HepG2 (cell line): ENCODE results near the gene CES3. TPM values are rescaled to one million over a fixed set of nuclear protein-coding genes. Genes with fewer than 3 reads are reported as not detected.
A peak's percentile ranks its signal among the peaks of the same experiment; 100 is the strongest.

ENCODE experiments used
- ATAC-seq: fragments of 200-7000 bp; cut with Tn5 transposase; 3 replicates; pipeline ENCODE4 v1.9.1; 2020; ENCODE audit warnings: mild to moderate bottlenecking, moderate library complexity
- BruUV-seq: library from RNA; stranded (reverse); fragments of 400-500 nt; replicated peaks from 2 replicates; lab custom pipeline; 2021; lab: Mats Ljungman, UMichigan
- CTCF ChIA-PET: fragments of 300-600 bp; formaldehyde crosslinking; extraction: SDS; loops from one replicate; lab custom pipeline; 2021; ENCODE audit warnings: low total read pairs, inconsistent platforms, low intra/inter-chr PET ratio; lab: Yijun Ruan, JAX
- POLR2A ChIA-PET: fragments of 350-600 bp; sonication (Branson Sonifier 250); formaldehyde crosslinking; loops from one replicate; lab custom pipeline; 2020; ENCODE audit warnings: antibody characterized with exemption, inconsistent platforms; lab: Yijun Ruan, JAX
- DNase-seq: peaks from one replicate; pipeline ENCODE4 v3.0.0-alpha.2; 2015; ENCODE audit warnings: low spot score
- FAIRE-seq: peaks from 3 replicates; lab custom pipeline; 2011; peaks lifted over from hg19 to GRCh38; lab: Jason Lieb, UNC
- H2AFZ ChIP-seq: one replicate; pipeline ENCODE4 v1.6.1; 2011; ENCODE audit warnings: low read length, inconsistent platforms
- H3K27ac ChIP-seq: fragments of 300-600 bp; 3 replicates; pipeline ENCODE4 v1.8.0; 2011; ENCODE audit warnings: mixed run types, mild to moderate bottlenecking, mixed read lengths, low read length, inconsistent platforms; ENCODE audit not compliant: insufficient read depth; ENCODE audit errors: extremely low read length
- H3K27me3 ChIP-seq, 2 experiments: fragments of 200-600 bp in 1 of 2; 2 replicates in 1 of 2; 3 replicates in 1 of 2; pipeline versions ENCODE4 v1.6.0 to v1.8.0; 2011; ENCODE audit warnings: low read length in 2 of 2, mild to moderate bottlenecking in 2 of 2, moderate library complexity in 2 of 2, inconsistent platforms in 1 of 2; ENCODE audit not compliant: insufficient read depth in 2 of 2, control insufficient read depth in 1 of 2
- H3K36me3 ChIP-seq, 2 experiments: fragments of 200-600 bp in 1 of 2; replicated peaks in 1 of 2; 2 replicates in 1 of 2; 3 replicates in 1 of 2; pipeline versions ENCODE4 v1.5.1 to v1.8.0; 2011; ENCODE audit warnings: low read length in 2 of 2, inconsistent platforms in 1 of 2; ENCODE audit not compliant: insufficient read depth in 2 of 2, control insufficient read depth in 1 of 2
- H3K4me1 ChIP-seq: 2 replicates; pipeline ENCODE4 v1.5.1; 2012; ENCODE audit warnings: low read length, inconsistent platforms; ENCODE audit not compliant: insufficient read depth
- H3K4me2 ChIP-seq: 2 replicates; pipeline ENCODE4 v1.6.0; 2011; ENCODE audit warnings: low read depth, low read length, inconsistent platforms
- H3K4me3 ChIP-seq, 3 experiments: fragments of 200-600 bp in 1 of 3; sonication (generic), shearing (Covaris generic) in 1 of 3; replicated peaks in 1 of 3; 2 replicates each; pipeline ENCODE4 v1.5.1; 2011 to 2016; ENCODE audit warnings: low read length in 3 of 3, inconsistent platforms in 2 of 3, low read depth in 2 of 3, mild to moderate bottlenecking in 2 of 3, control low read depth in 1 of 3, mixed read lengths in 1 of 3; ENCODE audit not compliant: insufficient read depth in 1 of 3
- H3K79me2 ChIP-seq: one replicate; pipeline ENCODE4 v1.6.1; 2011; ENCODE audit warnings: low read length, inconsistent platforms; ENCODE audit not compliant: insufficient read depth
- H3K9ac ChIP-seq: 2 replicates; pipeline ENCODE4 v1.6.0; 2011; ENCODE audit warnings: mild to moderate bottlenecking, low read depth, low read length, inconsistent platforms; ENCODE audit not compliant: insufficient read depth
- H3K9me3 ChIP-seq: 2 replicates; pipeline ENCODE4 v1.5.1; 2012; ENCODE audit warnings: mild to moderate bottlenecking, low read length
- H4K20me1 ChIP-seq: 2 replicates; pipeline ENCODE4 v1.6.0; 2011; ENCODE audit warnings: inconsistent platforms, mild to moderate bottlenecking, low read length, moderate library complexity; ENCODE audit not compliant: insufficient read depth
- AGO1 ChIP-seq: fragments of 200-400 bp; formaldehyde crosslinking; IDR thresholded peaks from 2 replicates; pipeline ENCODE4 v1.6.1; 2017; ENCODE audit warnings: mild to moderate bottlenecking, low read depth, low read length, moderate library complexity; ENCODE audit not compliant: poor library complexity, severe bottlenecking
- BRCA1 ChIP-seq: sonication (generic); formaldehyde crosslinking; IDR thresholded peaks from 2 replicates; pipeline ENCODE4 v1.4.0; 2020; ENCODE audit warnings: missing genetic modification reagents
- SOX5 ChIP-seq: IDR thresholded peaks from 2 replicates; pipeline ENCODE4 v1.6.1; 2016; ENCODE audit warnings: borderline replicate concordance
- STAG1 ChIP-seq: sonication (generic); formaldehyde crosslinking; IDR thresholded peaks from 2 replicates; pipeline ENCODE4 v1.4.0; 2020; ENCODE audit warnings: missing genetic modification reagents
- STAT6 ChIP-seq: sonication (generic); formaldehyde crosslinking; IDR thresholded peaks from 2 replicates; pipeline ENCODE4 v1.4.0; 2020; ENCODE audit warnings: missing genetic modification reagents, mild to moderate bottlenecking, borderline replicate concordance
- TGIF2 ChIP-seq: IDR thresholded peaks from 2 replicates; pipeline ENCODE4 v1.6.1; 2016; ENCODE audit warnings: control low read depth, missing compliant biosample characterization
- ZBTB26 ChIP-seq: IDR thresholded peaks from 2 replicates; pipeline ENCODE4 v1.6.1; 2016; ENCODE audit warnings: missing compliant biosample characterization, missing genetic modification reagents, borderline replicate concordance
- ZBTB34 ChIP-seq: sonication (generic); formaldehyde crosslinking; IDR thresholded peaks from 2 replicates; pipeline ENCODE4 v1.8.0; 2022; ENCODE audit warnings: mild to moderate bottlenecking, missing genetic modification reagents
- ZNF274 ChIP-seq: sonication (generic); formaldehyde crosslinking; IDR thresholded peaks from 2 replicates; pipeline ENCODE4 v1.5.1; 2020; ENCODE audit warnings: mild to moderate bottlenecking, missing genetic modification reagents
- ZNF317 ChIP-seq: sonication (generic); formaldehyde crosslinking; IDR thresholded peaks from 2 replicates; pipeline ENCODE4 v1.5.0; 2020; ENCODE audit warnings: mild to moderate bottlenecking, missing genetic modification reagents
- ZNF367 ChIP-seq: sonication (generic); formaldehyde crosslinking; IDR thresholded peaks from 2 replicates; pipeline ENCODE4 v1.4.0; 2020; ENCODE audit warnings: missing genetic modification reagents, borderline replicate concordance
- ZNF749 ChIP-seq: sonication (generic); formaldehyde crosslinking; IDR thresholded peaks from 2 replicates; pipeline ENCODE4 v1.8.0; 2022; ENCODE audit warnings: mild to moderate bottlenecking, missing genetic modification reagents, moderate library complexity, borderline replicate concordance
- ZSCAN21 ChIP-seq: sonication (generic); formaldehyde crosslinking; IDR thresholded peaks from 2 replicates; pipeline ENCODE4 v1.8.0; 2022; ENCODE audit warnings: mild to moderate bottlenecking, missing genetic modification reagents, moderate library complexity, borderline replicate concordance
- WGBS: methylation state at CpG from one replicate; pipeline ENCODE4 v1.1.6; 2017; ENCODE audit warnings: low lambda C conversion rate; 5-methylcytosine and 5-hydroxymethylcytosine counted together
- in situ Hi-C: cut with HindIII; loops from 2 replicates; pipeline ENCODE4 v1.10.0; 2017; ENCODE audit warnings: low pct_unique_long_range_greater_than_20kb; ENCODE audit not compliant: extremely low pct_ligation_motif_present
- intact Hi-C: fragments of 100-400 bp; cut with micrococcal nuclease; formaldehyde crosslinking; loops from one replicate; pipeline ENCODE4 v1.10.0; 2022; ENCODE audit not compliant: unreplicated experiment
- polyA plus RNA-seq, 8 experiments: library from polyadenylated mRNA; depleted of rRNA in 3 of 8; stranded (reverse) in 7 of 8; unstranded in 1 of 8; fragments of >200 nt; fragmentation: Illumina TruSeq in 4 of 8; extraction: Trizol in 4 of 8; gene quantifications; 2 replicates each; pipeline versions ENCODE4 v1.2.1 to v1.2.3, GENCODE V29; 2011 to 2016; ENCODE audit warnings: low read depth in 4 of 8, missing spikeins in 1 of 8, mixed read lengths in 1 of 8; ENCODE audit not compliant: insufficient read depth in 1 of 8
- total RNA-seq, 5 experiments: library from RNA; depleted of rRNA; stranded (reverse); fragments of >200 nt; fragmentation: Illumina TruSeq; extraction: Trizol; gene quantifications; 2 replicates each; pipeline ENCODE4 v1.2.3, GENCODE V29; 2016; ENCODE audit warnings: low read depth in 1 of 5
- TF ChIP-seq, protein P1 (sequence below): sonication (generic); formaldehyde crosslinking; IDR thresholded peaks from 2 replicates; pipeline ENCODE4 v1.8.1; 2023; ENCODE audit warnings: mild to moderate bottlenecking, inconsistent platforms, moderate library complexity, missing genetic modification reagents, borderline replicate concordance
- TF ChIP-seq, protein P2 (sequence below): sonication (generic); formaldehyde crosslinking; IDR thresholded peaks from 2 replicates; pipeline ENCODE4 v1.4.0; 2020; ENCODE audit warnings: mild to moderate bottlenecking, missing genetic modification reagents

CES3 gene
- total and polyA plus RNA-seq, 2 of the 13 experiments (the other 11 are each of a cell fraction or from before 2014, with no cell fraction given), result 6.6 to 17.4 TPM

GRCh38 chr16:66991545-66992077 is 30.5 kb downstream of the CES3 start:
- ChIA-PET CTCF (no interaction called here), POLR2A (no interaction called here)
- Histone ChIP-seq H3K9ac (no peak overlapping the region), H2AFZ (no peak overlapping the region), H3K4me2 (peak overlapping the region; percentile 30), H3K9me3 (no peaks in the 10 kb centered on the region), H3K4me1 (peaks cover 50% of the 10 kb centered on the region), H3K4me3 (peak overlapping the region in 1 of 3 experiments; percentile 20; a peak in 1 of 6 replicates), H3K27me3 (peaks cover 0 to 3% of the 10 kb centered on the region in 2 experiments; a peak in 1 of 5 replicates), H3K79me2 (no peaks in the 10 kb centered on the region), H3K36me3 (no peaks in the 10 kb centered on the region), H4K20me1 (no peaks in the 10 kb centered on the region), H3K27ac (no peak overlapping the region)
- 8% methylated on average over 2 of the region's 2 CpGs for WGBS
- ATAC-seq, result no peak
- no peak for DNase-seq
- no peak for FAIRE-seq
- in situ Hi-C loops, result no loop called here
- no TSS peak for BruUV-seq
- intact Hi-C loops, result no loop called here
- TF ChIP-seq ZSCAN21 (CRISPR knock-in tag) (no peak), AGO1 (no peak), ZBTB34 (CRISPR knock-in tag) (no peak), STAT6 (CRISPR knock-in tag) (0 out of 2 replicates have a peak, but pooled peaks have one; percentile 42), ZNF749 (CRISPR knock-in tag) (no peak), STAG1 (no peak), ZNF317 (no peak), SOX5 (CRISPR knock-in tag) (peak; percentile 47; the same call in 1 of the 2 replicates), TGIF2 (no peak), ZNF274 (CRISPR knock-in tag) (no peak), BRCA1 (CRISPR knock-in tag) (no peak), ZNF367 (CRISPR knock-in tag) (no peak), ZBTB26 (CRISPR knock-in tag) (0 out of 2 replicates have a peak, but pooled peaks have one; percentile 16)
- TF ChIP-seq, protein P1, sequence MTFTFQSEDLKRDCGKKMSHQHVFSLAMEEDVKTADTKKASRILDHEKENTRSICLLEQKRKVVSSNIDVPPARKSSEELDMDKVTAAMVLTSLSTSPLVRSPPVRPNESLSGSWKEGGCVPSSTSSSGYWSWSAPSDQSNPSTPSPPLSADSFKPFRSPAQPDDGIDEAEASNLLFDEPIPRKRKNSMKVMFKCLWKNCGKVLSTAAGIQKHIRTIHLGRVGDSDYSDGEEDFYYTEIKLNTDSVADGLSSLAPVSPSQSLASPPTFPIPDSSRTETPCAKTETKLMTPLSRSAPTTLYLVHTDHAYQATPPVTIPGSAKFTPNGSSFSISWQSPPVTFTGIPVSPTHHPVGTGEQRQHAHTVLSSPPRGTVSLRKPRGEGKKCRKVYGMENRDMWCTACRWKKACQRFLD (CRISPR knock-in tag), result no peak
- TF ChIP-seq, protein P2, sequence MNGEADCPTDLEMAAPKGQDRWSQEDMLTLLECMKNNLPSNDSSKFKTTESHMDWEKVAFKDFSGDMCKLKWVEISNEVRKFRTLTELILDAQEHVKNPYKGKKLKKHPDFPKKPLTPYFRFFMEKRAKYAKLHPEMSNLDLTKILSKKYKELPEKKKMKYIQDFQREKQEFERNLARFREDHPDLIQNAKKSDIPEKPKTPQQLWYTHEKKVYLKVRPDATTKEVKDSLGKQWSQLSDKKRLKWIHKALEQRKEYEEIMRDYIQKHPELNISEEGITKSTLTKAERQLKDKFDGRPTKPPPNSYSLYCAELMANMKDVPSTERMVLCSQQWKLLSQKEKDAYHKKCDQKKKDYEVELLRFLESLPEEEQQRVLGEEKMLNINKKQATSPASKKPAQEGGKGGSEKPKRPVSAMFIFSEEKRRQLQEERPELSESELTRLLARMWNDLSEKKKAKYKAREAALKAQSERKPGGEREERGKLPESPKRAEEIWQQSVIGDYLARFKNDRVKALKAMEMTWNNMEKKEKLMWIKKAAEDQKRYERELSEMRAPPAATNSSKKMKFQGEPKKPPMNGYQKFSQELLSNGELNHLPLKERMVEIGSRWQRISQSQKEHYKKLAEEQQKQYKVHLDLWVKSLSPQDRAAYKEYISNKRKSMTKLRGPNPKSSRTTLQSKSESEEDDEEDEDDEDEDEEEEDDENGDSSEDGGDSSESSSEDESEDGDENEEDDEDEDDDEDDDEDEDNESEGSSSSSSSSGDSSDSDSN (CRISPR knock-in tag), result 0 out of 2 replicates have a peak, but pooled peaks have one; percentile 29
